GM19467 (cell line): Measurements from ENCODE around the gene PDE1A.

Source experiments
- ATAC-seq: cut with Tn5 transposase; IDR thresholded peaks from one replicate; pipeline ENCODE4 v1.9.1; 2021; ENCODE audit warnings: mild to moderate bottlenecking, moderate library complexity; ENCODE audit not compliant: unreplicated experiment

PDE1A gene

DNA sequence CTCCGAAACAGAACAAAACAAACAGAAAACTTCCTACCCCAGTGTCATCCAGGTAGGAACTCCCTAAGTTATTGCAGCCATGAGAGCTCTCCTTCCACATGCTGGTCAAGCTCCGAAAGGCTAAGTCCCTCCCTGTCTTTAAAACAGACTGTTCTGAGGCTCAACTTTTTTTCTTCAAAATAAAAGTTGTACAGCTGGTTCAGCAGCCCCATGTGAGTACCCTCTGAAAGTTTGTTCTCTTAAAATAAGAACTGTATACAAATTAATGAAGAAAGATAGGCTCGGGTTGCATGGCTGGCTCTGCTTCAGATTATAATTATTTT lies at the start of gene PDE1A:
Gene PDE1A, minus strand, starts transcription at position 119 of the 323 bp plus-strand sequence.
- no peak for ATAC-seq

DNA sequence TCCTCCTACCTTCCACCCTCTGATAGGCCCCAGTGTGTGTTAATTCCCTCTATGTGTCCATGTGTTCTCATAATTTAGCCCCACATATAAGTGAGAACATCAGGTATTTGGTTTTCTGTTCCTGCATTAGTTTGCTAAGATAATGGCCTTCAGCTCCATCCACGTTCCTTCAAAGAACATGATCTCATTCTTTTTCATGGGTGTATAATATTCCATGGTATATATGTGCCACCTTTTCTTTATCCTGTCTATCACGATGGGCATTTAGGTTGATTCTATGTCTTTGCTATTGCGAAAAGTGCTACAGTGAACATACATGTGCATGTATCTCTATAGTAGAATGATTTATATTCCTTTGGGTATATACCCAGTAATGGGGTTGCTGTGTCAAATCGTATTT lies 46.8 kb upstream of the PDE1A start:
- no peak for ATAC-seq

DNA sequence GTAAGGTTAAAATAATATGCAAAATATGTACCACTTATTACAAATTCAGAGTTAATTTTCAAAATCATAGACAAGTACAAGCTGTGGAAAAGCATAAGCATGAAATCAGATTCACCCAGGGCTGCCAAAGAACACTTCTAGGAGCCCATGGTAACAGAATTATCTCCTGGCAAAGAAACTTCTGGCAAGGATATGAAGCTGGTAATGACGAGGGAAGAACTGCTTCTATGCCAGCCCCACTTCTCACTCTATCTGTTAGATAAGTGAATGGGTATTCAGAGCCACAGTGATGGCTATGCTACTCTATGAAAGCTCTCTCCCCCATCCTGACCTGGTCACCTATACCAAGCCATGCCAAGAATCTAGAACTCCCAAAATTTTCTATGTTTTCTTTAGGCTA lies 36.9 kb upstream of the PDE1A start:
- no peak for ATAC-seq

DNA sequence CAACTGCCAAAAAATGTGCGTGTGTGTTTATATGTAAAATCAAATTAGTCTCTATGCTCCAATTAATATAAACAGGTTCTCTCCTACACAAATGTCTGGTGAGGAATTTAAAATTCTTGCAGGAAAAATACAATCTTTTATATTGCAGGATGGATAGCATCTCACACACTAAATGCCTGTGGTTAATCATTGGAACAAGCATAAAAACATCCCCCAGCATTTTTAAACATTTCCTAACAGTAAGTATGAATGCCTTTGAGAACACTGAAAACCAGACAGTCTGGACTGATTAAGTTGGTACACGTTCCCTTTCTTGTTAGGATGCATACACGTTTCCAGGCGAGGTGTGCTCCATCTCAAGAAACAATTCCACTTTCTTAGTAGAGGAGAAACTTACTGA lies 29.9 kb upstream of the PDE1A start:
- no peak for ATAC-seq

DNA sequence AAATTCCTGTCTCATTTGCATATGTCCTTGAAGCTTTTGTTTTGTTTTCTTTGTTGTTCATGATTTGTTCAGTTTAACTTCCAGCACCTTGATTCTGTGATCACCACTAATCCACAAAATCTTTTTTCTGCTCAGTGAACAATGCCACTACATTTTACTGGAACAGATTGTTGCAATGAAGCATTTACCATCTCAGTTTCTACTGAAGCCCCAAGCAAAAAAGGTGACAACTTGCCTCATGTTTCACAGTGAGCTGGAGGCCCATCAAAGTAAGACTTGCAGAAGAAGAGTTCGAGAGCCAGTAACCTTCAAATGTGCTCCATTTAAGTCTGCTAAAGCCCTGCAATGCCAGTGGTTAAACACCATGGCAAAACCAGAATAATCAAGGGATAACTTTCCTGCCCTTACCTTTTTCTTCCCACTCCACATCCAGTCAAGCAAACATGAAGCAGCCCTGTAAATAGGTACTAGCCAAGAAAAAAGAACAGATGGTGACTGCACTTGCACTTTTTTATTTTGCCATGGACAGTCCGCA lies 25.7 kb upstream of the PDE1A start:
- ATAC-seq: no peak

DNA sequence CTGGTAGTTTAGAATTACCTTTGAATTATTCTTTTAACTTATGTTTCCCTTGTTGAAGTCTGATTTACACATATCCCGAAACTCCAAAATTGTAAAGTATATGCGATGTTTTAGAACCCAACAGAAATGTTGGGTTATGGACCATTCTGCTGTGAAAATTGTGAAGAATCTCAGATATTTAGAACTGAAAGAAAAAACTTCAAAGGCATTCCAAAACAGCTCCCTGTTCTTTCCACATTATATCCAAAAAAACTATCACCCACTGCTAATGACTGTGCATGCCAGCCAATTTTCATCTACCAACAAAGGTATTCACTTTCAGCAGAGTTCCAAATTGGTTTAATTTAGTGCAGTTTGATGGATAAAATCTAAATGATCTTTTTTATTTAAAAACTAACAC lies 21.5 kb upstream of the PDE1A start:
- no peak for ATAC-seq

DNA sequence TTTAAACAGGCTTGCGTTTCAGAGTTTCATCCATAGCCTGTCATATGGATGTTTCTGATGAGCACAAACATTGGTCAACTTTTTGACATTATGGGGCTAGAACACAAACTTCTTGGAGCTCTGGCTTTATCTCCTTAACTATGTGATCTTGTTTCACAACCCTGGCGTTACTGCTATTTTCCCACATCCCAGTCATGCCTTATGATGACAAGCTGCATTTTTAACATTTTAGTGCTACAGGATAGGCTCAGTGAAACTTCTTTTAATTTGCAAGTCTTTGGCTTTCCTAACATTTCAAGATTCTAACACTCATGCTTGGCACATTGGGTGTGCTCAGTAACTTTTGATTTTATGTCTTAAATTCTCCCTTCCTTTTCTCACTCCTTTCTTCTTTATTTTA lies 21.0 kb upstream of the PDE1A start:
- ATAC-seq: no peak

DNA sequence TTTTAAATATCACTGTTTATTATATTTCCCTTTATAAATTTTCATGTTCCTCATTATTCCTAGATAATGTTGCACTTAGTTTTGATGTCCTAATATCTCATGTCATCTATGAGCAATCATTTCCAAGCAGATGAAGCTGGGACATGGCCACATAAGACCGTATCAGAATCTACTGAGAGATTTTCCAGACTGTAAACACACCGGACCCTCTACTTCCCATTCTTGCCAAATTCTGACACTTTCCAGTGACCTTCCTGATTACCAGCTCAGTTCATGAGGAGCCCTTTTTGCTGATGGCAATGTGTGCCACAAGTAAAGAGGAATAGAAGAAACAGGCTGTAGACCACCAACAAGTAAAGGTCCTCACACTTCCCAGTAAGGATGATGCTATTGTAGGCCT lies 20.3 kb upstream of the PDE1A start:
- no peak for ATAC-seq

DNA sequence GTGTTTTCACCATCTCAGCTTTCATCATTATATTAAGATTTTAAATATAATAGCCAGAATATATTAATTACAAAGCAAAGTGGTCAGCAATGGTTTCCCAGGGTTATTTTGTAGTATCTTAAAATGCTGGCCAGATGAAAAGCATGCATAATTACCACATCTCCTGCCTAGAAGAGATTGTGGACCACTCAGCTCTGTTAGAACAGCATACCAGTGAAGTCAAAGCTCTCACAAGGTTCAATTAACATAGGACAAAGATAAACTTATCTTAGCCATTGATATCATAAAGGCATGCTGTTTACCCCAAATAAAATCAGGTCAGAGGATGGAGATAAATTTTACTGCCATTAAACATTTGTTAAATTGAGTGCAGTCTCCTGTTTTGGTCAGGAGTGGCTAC lies 19.3 kb upstream of the PDE1A start:
- ATAC-seq: no peak

DNA sequence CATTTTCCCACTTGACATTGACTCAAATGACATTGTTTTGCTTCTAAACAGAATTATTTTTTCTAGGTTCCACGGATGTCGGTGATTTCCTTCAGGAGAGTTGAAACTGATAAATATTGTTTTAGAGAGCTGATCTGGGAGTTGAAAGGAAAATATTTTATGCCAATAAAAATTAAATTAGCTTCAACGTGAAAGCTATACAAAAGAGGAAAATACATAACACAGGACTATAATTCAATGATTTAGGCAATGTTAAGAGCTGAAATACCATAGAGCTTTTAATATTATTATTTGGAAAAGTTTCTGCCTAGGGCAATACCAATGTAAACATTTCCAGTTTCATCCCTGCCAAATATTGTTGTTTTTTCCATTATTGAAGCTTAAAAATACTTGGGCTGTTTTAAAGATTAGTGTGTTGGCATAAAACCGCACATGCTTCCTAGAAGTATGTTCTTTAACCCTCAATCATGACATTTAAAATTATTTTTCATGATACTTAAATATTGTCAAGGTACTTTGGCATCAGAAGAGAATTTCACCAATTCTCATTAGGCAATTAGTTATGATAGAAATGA lies 18.6 kb upstream of the PDE1A start:
- no peak for ATAC-seq

DNA sequence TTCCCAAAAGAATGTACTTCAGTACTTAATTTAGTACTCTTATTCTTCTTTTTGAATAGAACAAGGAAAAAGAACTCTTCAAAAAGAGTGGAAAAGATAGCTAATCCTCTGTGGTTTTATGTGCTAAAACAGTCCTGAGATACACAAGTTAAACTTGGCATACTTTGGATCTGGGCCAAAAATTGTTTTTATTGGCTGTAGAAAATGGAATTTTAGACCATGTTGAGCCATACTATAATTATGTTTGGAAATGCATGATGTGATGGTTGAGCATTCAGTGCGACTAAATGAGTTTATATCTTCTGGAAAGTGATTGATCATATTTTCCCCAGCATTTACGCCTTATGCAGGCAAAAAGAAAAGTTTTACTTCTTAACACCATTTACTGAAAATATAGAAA lies 18.0 kb upstream of the PDE1A start:
- no peak for ATAC-seq

DNA sequence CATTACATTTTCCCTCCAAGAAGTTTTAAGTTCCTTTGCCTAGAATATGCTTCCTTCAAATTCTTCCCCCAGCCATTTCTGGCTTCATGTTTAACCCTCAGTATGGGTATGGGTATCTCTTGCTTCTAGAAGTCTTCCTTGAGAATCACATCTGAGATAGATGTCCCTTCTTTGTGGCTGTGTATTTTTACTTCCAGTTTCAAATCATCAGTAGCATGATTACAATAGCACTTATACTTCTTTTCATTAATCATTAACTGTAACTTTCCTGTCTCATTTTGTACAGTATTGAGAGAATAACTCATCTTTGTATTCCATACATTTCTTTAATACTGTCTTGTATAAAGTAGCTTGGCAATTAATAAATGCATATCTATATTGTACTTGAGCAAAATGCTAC lies 17.3 kb upstream of the PDE1A start:
- no peak for ATAC-seq

DNA sequence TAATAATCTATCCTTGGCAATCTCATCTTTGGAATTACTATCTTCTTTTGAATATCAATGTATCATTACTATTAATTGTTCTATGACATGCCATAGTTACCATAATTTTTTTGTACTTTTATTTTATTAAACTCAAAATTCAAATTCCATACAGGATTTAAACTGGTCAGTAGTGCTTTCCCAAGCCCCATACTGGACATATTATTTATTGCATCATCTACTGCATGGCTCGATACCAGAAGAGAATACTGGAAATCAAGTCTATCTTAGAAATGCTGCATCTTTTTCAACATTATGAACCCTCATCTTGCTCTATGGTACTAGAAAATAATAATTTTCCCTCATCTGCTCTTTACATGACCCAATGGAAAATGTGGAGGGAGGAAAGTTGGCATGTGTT lies 9.4 kb upstream of the PDE1A start:
- ATAC-seq: no peak

DNA sequence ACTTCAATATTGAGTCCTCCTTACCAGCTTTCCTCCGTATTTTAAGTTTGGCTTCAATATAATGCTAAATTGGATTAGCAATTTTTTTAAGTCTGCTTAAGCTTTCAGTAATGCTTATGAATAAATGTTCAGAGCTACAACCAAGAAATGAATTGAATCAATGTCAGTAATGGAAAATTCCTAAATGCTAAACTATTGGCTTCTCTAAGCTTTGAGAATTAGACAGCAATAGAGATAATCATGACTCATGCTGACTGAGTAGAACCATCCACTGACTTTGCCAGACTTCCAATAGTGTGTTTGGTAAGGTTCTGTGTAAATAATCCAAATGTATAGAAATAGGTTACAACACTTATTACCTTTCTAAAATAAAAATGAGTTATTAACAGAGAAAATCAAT lies 8.9 kb upstream of the PDE1A start:
- no peak for ATAC-seq

DNA sequence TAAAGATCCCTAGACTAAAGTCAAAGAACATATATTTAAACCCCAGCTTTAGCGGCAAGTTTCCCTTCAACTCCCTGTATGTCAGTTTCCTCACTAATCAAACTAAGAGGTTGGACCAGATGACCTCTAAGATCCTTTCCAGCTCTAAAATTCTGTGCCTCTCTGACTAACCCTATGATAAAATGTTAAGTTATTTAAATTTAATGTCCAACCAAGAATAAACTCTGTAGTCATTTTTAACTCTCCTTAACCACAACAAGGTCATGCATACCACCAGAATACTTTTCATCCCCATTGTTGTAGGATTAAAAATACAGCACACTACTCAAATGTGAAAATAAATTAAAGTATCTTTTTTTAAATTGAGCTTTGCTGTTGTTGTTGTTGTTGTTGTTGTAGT lies 5.2 kb upstream of the PDE1A start:
- ATAC-seq: no peak

DNA sequence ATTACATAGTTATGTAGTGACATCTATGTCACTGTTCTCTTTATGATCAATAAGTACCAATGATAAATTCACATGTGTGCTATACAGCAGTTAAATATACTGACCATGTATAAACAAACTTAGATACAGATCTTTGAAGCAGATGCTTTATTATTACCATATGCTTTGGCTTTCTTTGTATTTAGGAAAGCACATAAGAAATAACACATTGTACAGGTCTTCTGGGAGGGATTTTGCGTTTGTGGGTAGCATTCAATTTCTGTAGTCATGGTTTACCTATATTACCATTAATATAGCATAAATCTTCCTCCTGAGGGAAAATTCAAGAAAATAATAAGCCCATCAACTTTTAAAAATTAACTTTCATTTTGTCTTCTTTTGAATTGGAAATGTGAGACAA lies 1.6 kb upstream of the PDE1A start:
- no peak for ATAC-seq

DNA sequence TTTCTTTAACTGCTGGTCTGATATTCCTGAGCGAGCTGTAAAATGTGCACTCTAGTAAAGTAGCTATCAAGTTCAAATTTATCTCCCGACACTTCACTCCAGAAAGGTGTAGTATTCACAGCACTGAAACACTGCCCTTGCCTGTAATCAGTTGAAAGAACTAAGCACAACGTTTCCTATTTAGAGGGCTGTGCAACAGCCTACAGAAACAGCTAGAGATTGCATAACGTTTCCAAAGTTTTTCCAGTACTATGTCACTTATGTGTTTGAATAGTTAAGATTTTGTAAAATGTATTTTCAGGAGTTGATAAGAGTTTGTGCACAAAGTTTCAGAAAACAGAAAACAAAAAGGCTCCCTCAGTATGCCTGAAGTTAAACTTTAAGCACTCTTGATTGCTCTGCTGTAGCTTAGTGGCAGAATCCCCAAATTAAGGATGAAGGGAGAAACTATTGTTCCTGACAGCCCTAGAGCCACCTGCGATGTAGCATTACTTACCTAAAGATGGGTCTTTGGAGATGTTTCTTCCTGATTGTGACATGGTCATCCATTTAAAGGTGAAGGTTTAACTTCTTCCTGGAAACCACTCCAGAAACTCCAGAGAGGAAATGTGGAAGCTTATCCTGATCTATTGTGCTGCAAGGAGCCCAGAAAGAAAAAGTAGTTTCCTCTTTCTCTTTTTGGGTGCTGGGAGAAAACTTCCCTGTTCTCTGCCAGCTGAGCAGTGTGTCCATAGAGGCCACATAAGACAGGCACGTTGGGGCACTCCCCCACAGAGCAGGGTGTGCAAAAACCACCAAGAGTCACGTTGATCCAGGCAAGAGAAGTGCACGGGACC lies 536 bp downstream of the PDE1A start:
- no peak for ATAC-seq

DNA sequence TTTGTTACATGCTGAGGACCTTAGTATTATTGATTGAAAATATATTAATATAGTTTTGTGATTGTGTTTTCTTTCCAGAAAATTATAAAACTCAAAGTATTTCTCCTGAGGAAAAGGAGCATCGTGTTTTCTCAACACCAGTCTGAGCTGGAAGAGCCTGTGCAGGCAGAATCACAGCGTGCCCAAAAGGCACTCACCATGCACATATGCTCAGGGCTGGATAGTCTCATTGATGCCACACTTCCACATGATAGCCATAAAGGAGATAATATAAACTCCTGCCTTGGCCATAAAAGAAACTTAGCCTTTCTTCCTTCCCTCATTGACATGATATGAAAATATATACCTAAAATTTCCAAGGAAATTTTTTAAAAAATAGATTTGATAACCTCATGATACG lies 4.0 kb downstream of the PDE1A start:
- ATAC-seq: no peak

DNA sequence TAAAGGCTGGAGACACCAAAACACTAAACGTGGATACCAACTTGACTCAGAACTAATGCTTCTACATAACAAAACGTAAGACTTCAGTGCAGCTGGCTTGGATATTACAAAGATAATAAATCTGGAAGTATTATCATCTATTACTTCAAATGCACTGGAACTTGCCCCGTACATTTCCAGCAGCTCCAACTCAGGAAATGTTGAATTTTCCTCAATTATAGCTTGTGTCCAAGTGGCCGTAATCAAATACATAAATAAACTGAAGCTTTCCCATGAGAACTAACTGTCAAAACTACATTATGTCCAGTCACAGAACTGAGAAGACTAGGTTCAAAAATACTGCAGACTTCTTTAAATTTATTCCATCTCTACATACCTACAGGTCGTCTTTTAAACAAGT lies 6.2 kb downstream of the PDE1A start:
- ATAC-seq: no peak

DNA sequence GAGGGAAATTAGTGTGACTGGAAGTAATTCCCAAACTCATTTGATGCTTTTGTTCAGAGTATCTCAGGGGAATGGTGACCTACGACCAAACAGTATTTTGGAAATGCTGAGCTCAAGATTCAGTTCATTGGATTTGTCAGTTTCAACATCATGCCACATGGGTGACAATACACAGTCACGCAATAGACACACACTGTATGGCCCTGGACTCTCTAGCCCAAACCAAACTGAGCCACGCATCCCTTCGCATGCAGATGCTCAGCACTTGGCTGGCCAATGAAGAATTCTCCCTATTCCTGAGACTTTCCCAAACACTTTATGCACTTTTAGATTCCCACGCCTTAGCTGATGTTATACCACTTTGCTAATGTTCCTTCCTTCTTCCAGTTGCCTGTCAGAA lies 10.0 kb downstream of the PDE1A start:
- ATAC-seq: no peak

DNA sequence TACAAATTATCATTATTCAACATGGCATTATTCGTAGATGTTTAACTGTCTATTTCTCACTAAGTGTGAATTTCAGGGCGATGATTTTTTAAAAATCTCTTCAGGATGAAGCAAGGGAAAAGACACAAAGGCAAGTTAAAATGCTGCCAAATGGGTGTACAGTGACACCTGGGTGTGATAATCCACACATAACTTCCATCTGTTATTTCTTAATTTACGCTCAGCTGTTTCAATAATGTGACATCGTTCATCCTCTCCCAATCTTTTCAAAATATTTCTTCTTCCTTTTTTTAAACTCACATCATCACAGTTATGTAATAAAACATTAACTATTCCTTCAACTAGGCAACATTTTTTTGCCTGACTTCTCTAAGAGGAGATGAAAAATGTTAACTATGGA lies 10.6 kb downstream of the PDE1A start:
- no peak for ATAC-seq

DNA sequence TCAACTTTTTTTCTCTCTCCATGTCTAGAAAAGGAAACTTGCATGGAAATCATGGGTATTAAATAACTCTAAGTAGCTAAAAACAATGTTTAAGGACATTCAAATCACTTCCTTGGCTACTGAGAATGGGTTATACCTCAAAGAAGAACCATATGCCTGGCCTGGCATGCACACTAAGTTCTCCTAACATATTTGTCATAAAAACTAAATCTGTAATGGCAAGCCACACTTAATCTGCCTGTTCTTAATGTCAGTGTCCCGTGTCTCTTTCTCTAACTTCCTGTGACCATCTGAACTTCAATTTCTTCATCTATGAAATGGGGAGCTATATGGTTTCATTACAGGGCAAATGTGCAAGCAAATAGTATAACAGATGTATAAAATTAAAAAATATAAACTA lies 11.1 kb downstream of the PDE1A start:
- no peak for ATAC-seq

DNA sequence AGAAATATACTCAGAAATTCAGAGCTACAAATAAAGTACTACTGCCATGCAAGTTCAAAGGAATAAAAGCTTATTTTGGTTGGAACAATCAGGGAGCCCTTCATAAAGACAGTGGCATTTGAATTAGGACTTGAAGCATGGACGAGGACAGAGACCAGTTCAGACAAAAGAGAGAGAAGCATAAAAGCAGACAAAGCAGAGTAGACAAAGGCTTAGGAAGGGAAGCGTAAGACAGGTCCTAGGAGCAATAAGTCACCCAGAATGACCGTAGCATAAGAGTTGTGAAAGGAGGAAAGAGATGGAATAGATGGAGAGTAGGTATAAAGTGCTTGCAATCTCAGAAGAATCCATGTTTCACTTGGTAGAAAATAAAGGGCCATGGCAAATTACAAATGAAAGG lies 14.0 kb downstream of the PDE1A start:
- no peak for ATAC-seq
